Esophagus squamous epithelium (tissue), 5 donors: Measurements from ENCODE around the gene DUSP28. TPM values are rescaled to one million over a fixed set of nuclear protein-coding genes. Genes with fewer than 3 reads are reported as not detected.

ENCODE experiments used
- DNase-seq: peaks from one replicate; lab custom pipeline; 2025; lab: John Stamatoyannopoulos, UW
- H3K27ac ChIP-seq, 4 donors: fragments of 200-600 bp; sonication (generic); one replicate each; pipeline ENCODE4 v1.5.1; 2016 to 2019; ENCODE audit warnings: mild to moderate bottlenecking in 1 of 4
- H3K27me3 ChIP-seq, 4 donors: fragments of 200-600 bp; sonication (generic); 1 replicate in 3 of 4; 2 replicates in 1 of 4; pipeline versions ENCODE4 v1.5.1 to v1.6.0; 2017 to 2021; ENCODE audit warnings: antibody characterized with exemption in 1 of 4
- H3K36me3 ChIP-seq, 3 donors: fragments of 200-600 bp; sonication (generic); one replicate each; pipeline ENCODE4 v1.5.1; 2016 to 2019
- H3K4me1 ChIP-seq, 3 donors: fragments of 200-600 bp; sonication (generic); one replicate each; pipeline ENCODE4 v1.5.1; 2017 to 2019
- H3K4me3 ChIP-seq, 4 donors: fragments of 200-600 bp; sonication (generic); 1 replicate in 3 of 4; 2 replicates in 1 of 4; pipeline ENCODE4 v1.5.1; 2016 to 2019; ENCODE audit warnings: mild to moderate bottlenecking in 2 of 4, moderate library complexity in 1 of 4
- H3K9me3 ChIP-seq, 3 donors: fragments of 200-600 bp; sonication (generic); one replicate each; pipeline ENCODE4 v1.5.1; 2016 to 2019
- CTCF ChIP-seq, 6 experiments: fragments of 450-650 bp in 4 of 6; fragments of 200-600 bp in 2 of 6; sonication (generic) in 2 of 6; IDR thresholded peaks; one replicate each; pipeline ENCODE4 v1.5.1; 2016 to 2019; ENCODE audit warnings: antibody characterized with exemption in 6 of 6, mild to moderate bottlenecking in 4 of 6, moderate library complexity in 4 of 6
- POLR2A ChIP-seq, 4 donors: fragments of 450-650 bp; IDR thresholded peaks; one replicate each; pipeline ENCODE4 v1.6.1; 2017; ENCODE audit warnings: antibody characterized with exemption in 4 of 4, mild to moderate bottlenecking in 4 of 4, moderate library complexity in 3 of 4
- WGBS, 2 donors: methylation state at CpG; one replicate each; pipeline ENCODE4 v1.1.5; 2018; 5-methylcytosine and 5-hydroxymethylcytosine counted together
- intact Hi-C: fragments of 100-400 bp; cut with DNase I; formaldehyde crosslinking; loops from one replicate; pipeline ENCODE4 v1.15.0; 2022
- total RNA-seq, 4 donors: library from RNA; depleted of rRNA; stranded (reverse); fragments of >200 nt; gene quantifications; one replicate each; pipeline ENCODE4 v1.1.0, GENCODE V29; 2016
- donor health status: DM: yes; HTN: yes; CAD: no.

DUSP28 gene
- total RNA-seq, 4 donors from 2014 or later, result 2.0 to 10.5 (median 5.3) TPM

GRCh38 chr2:240564561-240565332 is 4.6 kb downstream of the DUSP28 start:
- H3K27ac ChIP-seq, result peak overlapping the region; percentile 92 to 98 (median 97)
- H3K4me1 ChIP-seq, result peaks cover 47 to 80% (median 50%) of the 10 kb centered on the region in 3 donors
- 70 to 71% methylated on average over 10 of the region's 10 CpGs for WGBS, 2 donors
- H3K4me3 ChIP-seq, result peak overlapping the region in 2 of 4 donors; percentile 65 to 94
- no peaks in the 10 kb centered on the region for H3K27me3 ChIP-seq
- TF ChIP-seq POLR2A (IDR thresholded peaks at IDR 0.05), result no peak
- peak in 1 of 6 experiments; percentile 25 for TF ChIP-seq CTCF (IDR thresholded peaks at IDR 0.05)
- DNase-seq, result no peak
- peaks cover 0 to 9% (median 0%) of the 10 kb centered on the region in 3 donors for H3K36me3 ChIP-seq
- intact Hi-C loops, result no loop called here
- no peaks in the 10 kb centered on the region for H3K9me3 ChIP-seq

- 27 to 87% methylated on average over 5 to 16 of the region's 26 CpGs for WGBS, 2 donors
- Histone ChIP-seq H3K9me3 (no peaks in the 10 kb centered on the region), H3K4me1 (peaks cover 55 to 84% (median 56%) of the 10 kb centered on the region in 3 donors), H3K27ac (peak overlapping the region; percentile 92 to 98 (median 97)), H3K27me3 (no peaks in the 10 kb centered on the region), H3K4me3 (peak overlapping the region; percentile 2 to 94 (median 75)), H3K36me3 (peaks cover 0 to 9% (median 0%) of the 10 kb centered on the region in 3 donors)
- intact Hi-C loops, result no loop called here
- peak; percentile 82 for DNase-seq
- TF ChIP-seq POLR2A (IDR thresholded peaks at IDR 0.05) (peak in 1 of 4 donors; percentile 55), CTCF (IDR thresholded peaks at IDR 0.05) (no peak)
These were observed 5.4 kb downstream of the DUSP28 start for GRCh38 chr2:240565333-240566202.

- peak; percentile 81 for DNase-seq
- peak overlapping the region; percentile 25 to 94 (median 75) for H3K4me3 ChIP-seq
- WGBS, 2 donors, result 44% methylated on average over 5 of the region's 53 CpGs; no CpG with 5 or more reads in 1 of the 2 donors
These were observed 6.3 kb downstream of the DUSP28 start for GRCh38 chr2:240566203-240567136.

More at GRCh38 chr2:240566203-240567136, 6.3 kb downstream of the DUSP28 start:
- intact Hi-C loops, result no loop called here
- H3K36me3 ChIP-seq, result peaks cover 0 to 10% (median 0%) of the 10 kb centered on the region in 3 donors
- no peaks in the 10 kb centered on the region for H3K9me3 ChIP-seq
- peak overlapping the region; percentile 92 to 98 (median 97) for H3K27ac ChIP-seq
- TF ChIP-seq POLR2A (IDR thresholded peaks at IDR 0.05) (peak in 3 of 4 donors; percentile 33 to 79 (median 51)), CTCF (IDR thresholded peaks at IDR 0.05) (peak; percentile 72 to 97 (median 83))
- peaks cover 56 to 90% (median 57%) of the 10 kb centered on the region in 3 donors for H3K4me1 ChIP-seq
- no peaks in the 10 kb centered on the region for H3K27me3 ChIP-seq
